GM21825 (cell line): ENCODE results near the gene ITLN2.
"Not testable (repeated sequence)": the region's sequence is repeated elsewhere in the genome, so short reads cannot be mapped to it uniquely, and the experiment has no call there.

Source experiments
- ATAC-seq: cut with Tn5 transposase; IDR thresholded peaks from one replicate; pipeline ENCODE4 v1.9.1; 2021; ENCODE audit warnings: mild to moderate bottlenecking, moderate library complexity; ENCODE audit not compliant: unreplicated experiment

The ITLN2 gene

GRCh38 chr1:160956966-160957365 lies 2.4 kb upstream of the ITLN2 start:
- ATAC-seq = no peak

DNA sequence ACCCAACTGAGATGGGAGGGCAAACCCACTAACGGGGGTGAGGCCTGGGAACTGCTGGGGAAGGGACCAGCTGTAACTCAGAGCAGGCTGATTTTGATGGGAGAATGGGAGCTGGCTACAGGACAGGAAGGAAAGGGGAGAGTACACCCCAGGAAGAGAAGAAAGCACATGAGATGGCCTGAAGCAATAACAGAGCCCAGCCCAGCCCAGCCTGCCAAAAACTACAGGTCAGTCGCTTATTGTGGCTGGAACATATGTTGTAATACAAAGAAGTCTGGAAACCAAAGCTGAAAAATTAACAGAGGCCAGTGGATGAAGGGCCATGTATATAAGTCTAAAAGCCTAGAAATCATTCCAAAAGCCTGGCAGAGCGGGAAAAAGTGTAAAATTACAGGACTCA lies 1.6 kb downstream of the ITLN2 start:
- ATAC-seq = no peak

GRCh38 chr1:160952129-160952510 lies 2.5 kb downstream of the ITLN2 start:
- ATAC-seq = no peak

GRCh38 chr1:160951443-160952128 lies 3.0 kb downstream of the ITLN2 start:
- ATAC-seq = no peak

DNA sequence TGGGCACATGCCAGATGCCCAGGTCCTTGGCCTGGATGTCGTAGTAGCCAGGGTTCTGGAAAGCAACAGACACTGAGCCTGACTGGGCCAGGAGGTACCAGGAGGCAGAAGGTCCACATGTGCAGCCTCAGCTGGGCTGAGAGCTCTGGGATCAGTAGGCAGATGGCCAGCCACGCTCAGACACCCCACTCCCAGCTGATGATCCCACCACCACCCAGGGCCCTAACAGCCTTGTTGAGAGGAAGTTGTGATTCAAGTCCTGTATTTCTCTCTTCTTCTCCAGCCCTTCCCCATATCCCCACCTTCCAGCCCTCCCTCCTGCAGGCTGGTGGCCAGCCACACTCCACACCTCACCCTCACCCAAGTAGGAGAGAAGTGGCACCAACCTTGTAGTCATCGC lies 4.0 kb downstream of the ITLN2 start:
- no peak for ATAC-seq

DNA sequence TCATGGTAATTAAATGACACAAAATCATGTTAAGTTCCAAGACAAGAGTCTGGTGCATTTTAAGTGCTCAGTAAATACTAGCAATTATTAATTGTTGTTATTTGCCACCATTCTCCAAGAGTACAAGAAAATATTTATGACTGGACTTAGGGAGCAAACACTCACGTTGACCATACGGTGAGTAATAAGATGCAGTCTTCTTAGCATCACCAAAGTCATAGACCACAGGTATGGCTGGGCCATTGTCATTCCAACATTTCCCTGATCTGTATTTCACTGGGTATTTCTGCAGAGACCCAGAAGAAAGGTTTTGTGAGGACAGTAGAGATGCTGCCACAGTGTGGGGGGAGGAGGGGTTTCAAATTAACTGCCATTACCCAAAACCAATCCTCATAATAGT lies 4.7 kb downstream of the ITLN2 start:
- ATAC-seq = no peak

DNA sequence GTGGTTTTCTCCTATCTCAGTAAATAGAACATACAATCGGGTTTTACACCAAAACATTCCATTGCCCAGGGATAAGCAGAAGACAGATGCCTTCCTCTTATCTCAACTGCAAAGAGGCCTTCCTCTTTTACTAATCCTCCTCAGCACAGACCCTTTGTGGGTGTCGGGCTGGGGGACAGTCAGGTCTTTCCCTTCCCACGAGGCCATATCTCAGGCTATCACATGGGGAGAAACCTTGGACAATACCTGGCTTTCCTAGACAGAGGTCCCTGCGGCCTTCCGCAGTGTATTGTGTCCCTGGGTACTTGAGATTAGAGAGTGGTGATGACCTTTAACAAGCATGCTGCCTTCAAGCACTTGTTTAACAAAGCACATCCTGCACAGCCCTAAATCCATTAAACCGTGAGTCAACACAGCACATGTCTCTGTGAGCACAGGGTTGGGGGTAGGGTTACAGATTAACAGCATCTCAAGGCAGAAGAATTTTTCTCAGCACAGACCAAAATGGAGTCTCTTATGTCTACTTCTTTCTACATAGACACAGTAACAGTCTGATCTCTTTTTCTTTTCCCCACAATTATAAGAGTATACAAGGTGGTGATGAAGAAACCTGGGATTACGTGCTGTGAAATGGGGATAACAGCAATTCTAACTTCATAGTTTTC lies 5.3 kb downstream of the ITLN2 start:
- ATAC-seq = not testable (repeated sequence)

- not testable (repeated sequence) for ATAC-seq
Measured at GRCh38 chr1:160947174-160947759, 7.3 kb downstream of the ITLN2 start.

- ATAC-seq = not testable (repeated sequence)
Measured at GRCh38 chr1:160945881-160946280, 8.7 kb downstream of the ITLN2 start.

DNA sequence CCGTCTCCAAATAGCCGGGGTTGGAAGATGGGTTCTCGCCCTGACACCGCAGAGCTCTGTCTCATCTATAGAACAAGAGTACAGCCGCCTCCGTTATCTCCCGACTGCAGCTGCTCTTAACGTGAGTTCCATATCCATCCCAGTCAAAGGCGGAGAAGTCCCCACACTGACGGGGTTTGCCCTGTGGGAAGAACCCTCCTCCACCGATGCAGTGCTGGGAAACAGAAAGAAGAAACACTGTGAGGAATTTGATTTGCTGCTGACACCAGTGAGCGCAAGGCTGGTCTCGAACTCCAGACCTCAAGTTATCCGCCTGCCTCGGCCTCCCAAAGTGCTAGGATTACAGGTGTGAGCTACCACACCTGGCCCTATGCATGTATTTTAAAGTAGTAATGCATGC lies 9.5 kb downstream of the ITLN2 start:
- no peak for ATAC-seq

DNA sequence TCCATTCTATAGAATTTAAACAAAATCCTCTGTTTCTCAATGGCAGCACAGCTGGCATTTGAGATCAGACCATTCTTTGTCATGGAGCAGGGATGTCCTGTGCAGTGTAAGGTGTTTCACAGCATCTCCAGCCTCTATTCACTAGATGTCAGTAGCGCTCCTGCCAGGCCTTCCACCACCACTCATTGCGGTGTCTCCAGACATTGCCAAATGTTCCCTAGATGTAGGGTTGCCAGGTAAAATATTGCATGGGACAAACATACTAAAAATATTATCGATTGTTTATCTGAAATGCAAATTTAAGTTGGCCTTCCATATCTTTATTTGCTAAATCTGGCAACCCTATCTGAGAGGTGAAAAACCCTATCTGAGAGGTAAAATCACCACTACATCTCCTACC lies 11.7 kb downstream of the ITLN2 start:
- no peak for ATAC-seq

- not testable (repeated sequence) for ATAC-seq
Measured at GRCh38 chr1:160936666-160937065, 17.9 kb downstream of the ITLN2 start.

DNA sequence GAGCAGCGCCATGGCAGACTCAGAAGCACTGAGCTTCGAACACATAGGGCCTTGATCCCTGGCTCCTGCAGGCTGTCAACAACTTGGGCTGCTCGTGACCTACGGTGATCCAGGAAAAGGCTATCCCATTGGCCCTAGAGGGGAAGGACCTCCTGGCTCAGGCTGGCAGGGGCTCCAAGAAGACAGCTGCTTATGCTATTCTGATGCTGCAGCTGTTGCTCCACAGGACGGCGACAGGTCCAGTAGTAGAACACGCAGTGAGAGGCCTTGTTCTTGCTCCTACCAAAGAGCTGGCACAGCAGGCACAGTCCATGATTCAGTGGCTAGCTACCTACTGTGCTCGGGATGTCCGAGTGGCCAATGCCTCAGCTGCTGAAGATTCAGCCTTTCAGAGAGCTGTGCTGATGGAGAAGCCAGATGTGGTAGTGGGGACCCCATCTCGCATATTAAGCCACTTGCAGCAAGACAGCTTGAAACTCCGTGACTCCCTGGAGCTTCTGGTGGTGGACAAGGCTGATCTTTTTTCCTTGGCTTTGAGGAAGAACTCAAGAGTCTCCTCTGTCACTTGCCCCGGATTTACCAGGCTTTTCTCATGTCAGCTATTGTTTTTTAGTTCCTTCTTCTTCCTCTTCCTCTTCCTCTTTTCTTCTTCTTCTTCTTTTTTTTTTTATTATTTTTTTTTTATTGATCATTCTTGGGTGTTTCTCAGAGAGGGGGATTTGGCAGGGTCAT lies 18.9 kb downstream of the ITLN2 start:
- no peak for ATAC-seq

DNA sequence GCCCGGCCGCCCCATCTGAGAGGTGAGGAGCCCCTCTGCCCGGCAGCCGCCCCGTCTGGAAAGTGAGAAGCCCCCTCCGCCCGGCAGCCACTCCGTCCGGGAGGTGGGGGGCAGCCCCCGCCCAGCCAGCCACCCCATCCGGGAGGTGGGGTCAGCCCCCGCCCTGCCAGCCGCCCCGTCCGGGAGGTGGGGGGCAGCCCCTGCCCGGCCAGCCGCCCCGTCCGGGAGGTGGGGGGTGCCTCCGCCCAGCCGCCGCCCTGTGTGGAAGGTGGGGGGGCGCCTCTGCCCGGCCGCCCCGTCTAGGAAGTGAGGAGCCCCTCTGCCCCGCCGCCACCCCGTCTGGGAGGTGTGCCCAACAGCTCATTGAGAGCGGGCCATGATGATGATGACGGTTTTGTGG lies 21.3 kb downstream of the ITLN2 start:
- not testable (repeated sequence) for ATAC-seq

DNA sequence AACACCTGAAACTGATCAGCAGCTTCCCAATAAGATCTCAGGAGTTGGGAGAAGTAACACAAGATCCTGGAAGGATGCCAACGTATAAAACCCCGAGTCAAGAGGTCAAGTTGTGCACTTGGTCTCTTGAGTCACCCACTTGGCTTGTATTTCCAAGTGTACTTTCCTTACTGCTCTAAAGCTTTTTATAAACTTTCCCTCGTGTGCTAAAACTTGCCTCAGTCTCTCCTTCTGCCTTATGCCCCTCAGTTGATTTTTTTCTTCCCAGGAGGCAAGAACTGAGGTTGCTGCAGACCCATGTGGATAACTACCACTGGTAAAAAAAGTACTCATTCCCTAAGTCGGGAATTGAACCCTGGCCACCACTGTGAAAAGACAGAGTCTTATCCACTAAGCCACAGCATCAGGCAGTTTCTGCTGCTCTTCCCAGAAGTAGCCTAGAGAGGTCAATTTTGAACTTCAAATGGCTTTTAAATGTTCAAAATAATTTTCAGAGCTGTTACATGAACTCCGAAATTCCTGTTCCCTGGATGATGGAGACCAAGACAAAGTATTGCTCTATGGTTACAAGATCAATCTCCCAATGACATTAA lies 28.9 kb downstream of the ITLN2 start:
- ATAC-seq = no peak

GRCh38 chr1:160924791-160925651 lies 29.6 kb downstream of the ITLN2 start:
- ATAC-seq = no peak

DNA sequence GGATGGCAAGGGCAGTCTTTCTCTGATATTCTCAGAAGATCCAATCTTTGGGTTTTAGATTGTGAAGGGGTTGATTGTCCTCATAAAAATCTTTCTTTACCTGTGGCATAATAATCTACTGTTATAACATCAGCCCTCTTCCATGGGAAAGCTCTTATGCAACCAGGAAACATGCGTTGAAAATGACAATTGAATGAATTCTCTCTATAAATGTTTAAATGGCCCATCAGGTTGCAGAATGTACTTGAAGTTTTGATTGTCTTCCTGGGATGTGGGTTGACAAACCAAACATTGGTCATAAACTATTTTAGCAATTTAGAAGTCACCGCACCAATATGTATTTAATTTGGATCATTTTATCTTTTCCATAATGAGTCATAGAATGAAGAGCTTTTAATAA lies 37.9 kb downstream of the ITLN2 start:
- no peak for ATAC-seq

- ATAC-seq = not testable (repeated sequence)
Measured at GRCh38 chr1:160913229-160913628, 41.4 kb downstream of the ITLN2 start.

DNA sequence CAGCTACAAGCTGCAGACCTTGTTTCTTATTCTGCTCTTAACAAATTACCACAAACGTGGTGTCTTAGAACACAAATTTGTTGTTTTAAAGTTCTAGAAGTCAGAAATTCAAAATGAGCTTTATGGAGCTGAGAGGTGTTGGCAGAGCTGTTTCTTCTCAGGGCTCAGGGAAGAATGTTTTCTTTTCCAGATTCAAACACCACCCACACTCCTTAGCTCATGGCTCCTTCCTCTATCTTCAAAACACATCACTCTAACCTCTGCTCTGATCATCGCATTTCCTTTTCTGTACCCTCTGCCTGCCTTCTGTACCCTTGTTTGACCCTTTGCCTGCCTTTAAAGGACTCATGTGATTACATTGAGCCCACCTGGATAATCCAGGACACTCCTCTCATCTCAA lies 42.7 kb downstream of the ITLN2 start:
- ATAC-seq = no peak

GRCh38 chr1:160911441-160911840 lies 43.2 kb downstream of the ITLN2 start:
- ATAC-seq = no peak
